ENCODE data around the gene DLG3.

- TF ChIP-seq POLR2AphosphoS5 (IDR thresholded peaks at IDR 0.05; ENCODE audit: borderline replicate concordance, low read depth, low read length) (no peak), EZH2 (IDR thresholded peaks at IDR 0.05) (no peak), FOXP2 (optimal IDR thresholded peaks at IDR 0.05; ENCODE audit: control extremely low read depth, extremely low read length, insufficient read depth) (no peak)
Measured at GRCh38 chrX:70480660-70481018, 36.0 kb downstream of the DLG3 start.
